A673 (cell line): ENCODE measurements around the gene TCF12. TPM values are rescaled to one million over a fixed set of nuclear protein-coding genes. Genes with fewer than 3 reads are reported as not detected.

Source experiments
- BruUV-seq: library from RNA; stranded (reverse); fragments of 400-500 nt; replicated peaks from 2 replicates; lab custom pipeline; 2021; lab: Mats Ljungman, UMichigan
- CTCF ChIA-PET: fragments of 300-600 bp; sonication (Branson Sonifier 250); formaldehyde crosslinking; loops from one replicate; lab custom pipeline; 2022; ENCODE audit warnings: antibody characterized with exemption; lab: Charles Lee
- POLR2A ChIA-PET: fragments of 300-600 bp; sonication (Branson Sonifier 250); formaldehyde crosslinking; loops from one replicate; lab custom pipeline; 2022; ENCODE audit warnings: antibody characterized with exemption; ENCODE audit not compliant: low non-redundant PET; lab: Charles Lee
- DNase-seq: peaks from one replicate; pipeline ENCODE4 v3.0.0-alpha.2; 2015; ENCODE audit warnings: low spot score
- H3K27ac ChIP-seq: fragments of 200-600 bp; sonication (generic); 2 replicates; pipeline ENCODE4 v1.5.1; 2016; ENCODE audit warnings: mixed run types, low read depth, mild to moderate bottlenecking, mixed read lengths, antibody characterized with exemption, low read length; ENCODE audit not compliant: poor library complexity, severe bottlenecking
- H3K27me3 ChIP-seq: fragments of 200-600 bp; sonication (generic); replicated peaks from 2 replicates; pipeline ENCODE4 v1.6.1; 2017; ENCODE audit warnings: mixed run types, low read depth, mild to moderate bottlenecking, mixed read lengths, antibody characterized with exemption, low read length; ENCODE audit not compliant: insufficient read depth, poor library complexity
- H3K36me3 ChIP-seq: fragments of 200-600 bp; sonication (generic); 2 replicates; pipeline ENCODE4 v1.6.1; 2016; ENCODE audit warnings: mixed run types, mild to moderate bottlenecking, mixed read lengths, antibody characterized with exemption, low read length; ENCODE audit not compliant: insufficient read depth, poor library complexity, severe bottlenecking
- H3K4me1 ChIP-seq: fragments of 200-600 bp; sonication (generic); 2 replicates; pipeline ENCODE4 v1.6.1; 2017; ENCODE audit warnings: mixed run types, mild to moderate bottlenecking, mixed read lengths, antibody characterized with exemption, low read length; ENCODE audit not compliant: insufficient read depth, poor library complexity, severe bottlenecking
- H3K4me3 ChIP-seq: fragments of 200-600 bp; sonication (generic); 2 replicates; pipeline ENCODE4 v1.5.1; 2016; ENCODE audit warnings: low read depth, mixed run types, mild to moderate bottlenecking, mixed read lengths, low read length; ENCODE audit not compliant: poor library complexity, severe bottlenecking
- H3K9me3 ChIP-seq: fragments of 200-600 bp; sonication (generic); 2 replicates; pipeline ENCODE4 v1.6.1; 2016; ENCODE audit warnings: mixed run types, low read depth, mild to moderate bottlenecking, mixed read lengths, antibody characterized with exemption, low read length; ENCODE audit not compliant: poor library complexity, severe bottlenecking
- EZH2 ChIP-seq: fragments of 200-600 bp; sonication (generic); IDR thresholded peaks from 2 replicates; pipeline ENCODE4 v1.6.1; 2017; ENCODE audit warnings: borderline replicate concordance, low read depth, mild to moderate bottlenecking, mixed read lengths, antibody characterized with exemption, low read length; ENCODE audit not compliant: poor library complexity, severe bottlenecking
- intact Hi-C: fragments of 100-400 bp; cut with micrococcal nuclease; formaldehyde crosslinking; loops from one replicate; pipeline ENCODE4 v1.10.0; 2022; ENCODE audit not compliant: unreplicated experiment
- total RNA-seq: library from RNA; stranded (reverse); gene quantifications from 2 replicates; pipeline ENCODE4 v1.2.3, GENCODE V29; 2021
- TF ChIP-seq, protein P1 (sequence below): fragments of 300-800, 200-600 bp; sonication (generic); conservative IDR thresholded peaks from 2 replicates; pipeline ENCODE4 v1.5.1; 2017; ENCODE audit warnings: low read depth, mild to moderate bottlenecking, antibody characterized with exemption, low read length, moderate library complexity, mixed read lengths

TCF12 gene
- total RNA-seq, 1 experiment from 2014 or later = 351 TPM

DNA sequence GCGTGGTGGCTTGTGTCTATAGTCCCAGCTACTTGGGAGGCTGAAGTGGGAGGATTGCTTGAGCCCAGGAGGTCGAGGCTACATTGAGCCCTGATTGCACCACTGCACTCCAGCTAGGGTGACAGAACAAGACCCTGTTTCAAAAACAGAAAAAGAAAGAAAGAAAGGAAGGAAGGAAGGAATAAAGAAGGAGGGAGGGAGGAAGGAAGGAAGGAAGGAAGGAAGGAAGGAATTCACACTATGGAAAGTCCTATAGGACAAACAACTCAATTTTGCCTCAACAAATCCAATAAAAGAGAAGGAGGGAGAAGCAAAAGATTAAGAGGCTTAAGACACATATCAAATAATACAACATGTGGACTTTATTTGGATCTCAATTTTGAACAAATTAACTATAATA, 16.5 kb upstream of the TCF12 start:
- H3K36me3 ChIP-seq = no peaks in the 10 kb centered on the region
- H3K27me3 ChIP-seq = no peaks in the 10 kb centered on the region
- no peak overlapping the region for H3K4me3 ChIP-seq
- intact Hi-C loops = loop anchor here (1.0 to 5.0 kb wide), 2 partner anchors 249 to 315 kb away; no protein-coding TSS in a partner anchor
- DNase-seq = peak; percentile 91
- H3K4me1 ChIP-seq = peaks cover 16% of the 10 kb centered on the region
- H3K9me3 ChIP-seq = no peaks in the 10 kb centered on the region
- TF ChIP-seq, protein P1, sequence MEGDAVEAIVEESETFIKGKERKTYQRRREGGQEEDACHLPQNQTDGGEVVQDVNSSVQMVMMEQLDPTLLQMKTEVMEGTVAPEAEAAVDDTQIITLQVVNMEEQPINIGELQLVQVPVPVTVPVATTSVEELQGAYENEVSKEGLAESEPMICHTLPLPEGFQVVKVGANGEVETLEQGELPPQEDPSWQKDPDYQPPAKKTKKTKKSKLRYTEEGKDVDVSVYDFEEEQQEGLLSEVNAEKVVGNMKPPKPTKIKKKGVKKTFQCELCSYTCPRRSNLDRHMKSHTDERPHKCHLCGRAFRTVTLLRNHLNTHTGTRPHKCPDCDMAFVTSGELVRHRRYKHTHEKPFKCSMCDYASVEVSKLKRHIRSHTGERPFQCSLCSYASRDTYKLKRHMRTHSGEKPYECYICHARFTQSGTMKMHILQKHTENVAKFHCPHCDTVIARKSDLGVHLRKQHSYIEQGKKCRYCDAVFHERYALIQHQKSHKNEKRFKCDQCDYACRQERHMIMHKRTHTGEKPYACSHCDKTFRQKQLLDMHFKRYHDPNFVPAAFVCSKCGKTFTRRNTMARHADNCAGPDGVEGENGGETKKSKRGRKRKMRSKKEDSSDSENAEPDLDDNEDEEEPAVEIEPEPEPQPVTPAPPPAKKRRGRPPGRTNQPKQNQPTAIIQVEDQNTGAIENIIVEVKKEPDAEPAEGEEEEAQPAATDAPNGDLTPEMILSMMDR = no peak
- TF ChIP-seq EZH2 = no peak
- ChIA-PET POLR2A (interaction anchor here (0.6 to 0.7 kb wide), 2 partner anchors 209 to 248 kb away, joined by 3 to 6 read pairs; no protein-coding TSS in a partner anchor), CTCF (interaction anchor here (0.7 to 1.1 kb wide), 2 partner anchors 84 to 249 kb away, joined by 3 to 5 read pairs; no protein-coding TSS in a partner anchor)
- peak overlapping the region; percentile 83 for H3K27ac ChIP-seq
- BruUV-seq = no TSS peak

DNA sequence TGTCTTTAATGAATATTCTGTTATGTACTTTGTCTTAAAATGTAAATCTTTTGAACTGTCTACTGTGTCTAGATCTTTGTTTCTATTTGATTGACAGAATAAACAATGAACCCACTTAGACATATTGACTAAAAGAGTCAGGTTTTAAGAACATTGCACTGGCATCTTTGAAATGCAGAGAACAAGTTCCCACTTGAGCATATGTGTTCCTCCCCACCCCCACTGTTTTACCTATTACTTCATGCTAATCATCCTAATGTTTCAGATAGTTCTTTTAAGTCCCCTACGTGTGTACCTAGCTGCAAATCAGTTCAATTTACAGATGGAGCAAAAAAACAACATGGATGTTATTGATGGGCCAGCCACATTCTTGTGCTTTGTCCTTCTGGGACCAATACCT, 11.7 kb upstream of the TCF12 start:
- no peaks in the 10 kb centered on the region for H3K27me3 ChIP-seq
- CTCF ChIA-PET = no interaction called here

DNA sequence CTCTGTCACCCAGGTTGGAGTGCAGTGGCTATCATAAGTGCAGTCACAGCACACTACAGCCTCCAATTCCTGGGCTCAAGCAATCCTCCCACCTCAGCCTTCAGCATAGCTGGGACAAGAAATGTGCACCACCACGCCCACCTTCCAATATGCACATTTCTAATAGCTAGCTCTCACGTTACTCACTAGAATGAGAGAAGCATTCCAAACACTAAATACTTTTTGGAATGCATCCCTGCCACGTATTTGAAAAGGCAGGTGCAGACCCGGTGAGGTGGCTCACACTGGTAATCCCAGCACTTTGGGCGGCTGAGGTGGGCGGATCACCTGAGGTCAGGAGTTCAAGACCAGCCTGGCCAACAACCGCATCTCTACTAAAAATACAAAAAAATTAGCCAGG, 7.6 kb upstream of the TCF12 start:
- POLR2A ChIA-PET = no interaction called here
- peaks cover 24% of the 10 kb centered on the region for H3K4me1 ChIP-seq
- TF ChIP-seq EZH2 = no peak
- TF ChIP-seq, protein P1 = no peak

More for the DNA sequence above, 11.7 kb upstream of the TCF12 start:
- intact Hi-C loops = no loop called here
- Histone ChIP-seq H3K27ac (no peak overlapping the region), H3K4me3 (no peak overlapping the region), H3K4me1 (peaks cover 22% of the 10 kb centered on the region), H3K36me3 (no peaks in the 10 kb centered on the region), H3K9me3 (no peaks in the 10 kb centered on the region)
- POLR2A ChIA-PET = no interaction called here
- no peak for TF ChIP-seq EZH2
- TF ChIP-seq, protein P1 = no peak
- DNase-seq = no peak
- no TSS peak for BruUV-seq

More for the DNA sequence above, 7.6 kb upstream of the TCF12 start:
- DNase-seq = no peak
- CTCF ChIA-PET = no interaction called here
- H3K36me3 ChIP-seq = no peaks in the 10 kb centered on the region
- no peaks in the 10 kb centered on the region for H3K27me3 ChIP-seq
- peaks cover 3% of the 10 kb centered on the region for H3K9me3 ChIP-seq
- no TSS peak for BruUV-seq
- no peak overlapping the region for H3K4me3 ChIP-seq
- no peak overlapping the region for H3K27ac ChIP-seq
- intact Hi-C loops = loop anchor here (10.0 kb wide), 1 partner anchor 614 kb away; no protein-coding TSS in a partner anchor
